DOHH2 (cell line): Measurements from ENCODE around the gene SPDYC.

Experiments used
- H3F3A ChIP-seq: fragments of 200-600 bp; sonication (generic), shearing (Covaris generic); 2 replicates; pipeline ENCODE4 v1.6.0; 2016; ENCODE audit warnings: antibody characterized with exemption, mild to moderate bottlenecking; ENCODE audit not compliant: control insufficient read depth, insufficient read depth
- H3K27ac ChIP-seq: fragments of 200-600 bp; sonication (generic); 2 replicates; pipeline ENCODE4 v1.5.1; 2014; ENCODE audit warnings: low read depth, mild to moderate bottlenecking, low read length, moderate library complexity
- H3K27me3 ChIP-seq: fragments of 200-600 bp; sonication (generic); 2 replicates; pipeline ENCODE4 v1.6.1; 2014; ENCODE audit warnings: mild to moderate bottlenecking, low read length, mixed read lengths; ENCODE audit not compliant: control insufficient read depth
- H3K36me3 ChIP-seq: fragments of 200-600 bp; sonication (generic); 2 replicates; pipeline ENCODE4 v1.6.1; 2014; ENCODE audit warnings: mild to moderate bottlenecking, low read length, moderate library complexity, mixed read lengths; ENCODE audit not compliant: control insufficient read depth
- H3K4me1 ChIP-seq: fragments of 200-600 bp; sonication (generic); 2 replicates; pipeline ENCODE4 v1.6.1; 2014; ENCODE audit warnings: mild to moderate bottlenecking, low read length, mixed read lengths; ENCODE audit not compliant: control insufficient read depth
- H3K4me2 ChIP-seq: fragments of 200-600 bp; sonication (generic); 2 replicates; pipeline ENCODE4 v1.6.0; 2014; ENCODE audit warnings: mild to moderate bottlenecking, low read length, moderate library complexity
- H3K4me3 ChIP-seq: fragments of 200-600 bp; sonication (generic); 2 replicates; pipeline ENCODE4 v1.5.1; 2014; ENCODE audit warnings: mild to moderate bottlenecking, low read length, mixed read lengths
- H3K79me2 ChIP-seq: fragments of 200-600 bp; sonication (generic); 2 replicates; pipeline ENCODE4 v1.6.1; 2014; ENCODE audit warnings: mild to moderate bottlenecking, low read length, mixed read lengths; ENCODE audit not compliant: control insufficient read depth
- H3K9me2 ChIP-seq: fragments of 200-600 bp; sonication (generic); replicated peaks from 2 replicates; pipeline ENCODE4 v1.6.1; 2014; ENCODE audit warnings: mild to moderate bottlenecking, low read length, mixed read lengths; ENCODE audit not compliant: control insufficient read depth
- H3K9me3 ChIP-seq: fragments of 200-600 bp; sonication (generic); 2 replicates; pipeline ENCODE4 v1.6.1; 2014; ENCODE audit warnings: antibody characterized with exemption, low read length, mixed read lengths; ENCODE audit not compliant: control insufficient read depth, insufficient read depth
- H4K20me1 ChIP-seq: fragments of 200-600 bp; sonication (generic); 2 replicates; pipeline ENCODE4 v1.6.0; 2014; ENCODE audit warnings: low read depth, mild to moderate bottlenecking, antibody characterized with exemption, low read length, moderate library complexity; ENCODE audit not compliant: control insufficient read depth, insufficient read depth
- EZH2phosphoT487 ChIP-seq: fragments of 200-600 bp; sonication (generic); IDR thresholded peaks from 2 replicates; pipeline ENCODE4 v1.6.1; 2017; ENCODE audit warnings: borderline replicate concordance, mild to moderate bottlenecking, antibody characterized with exemption, low read length, moderate library complexity, mixed read lengths
- TF ChIP-seq, protein P1 (sequence below): fragments of 200-600 bp; sonication (generic); IDR thresholded peaks from one replicate; pipeline ENCODE4 v1.5.1; 2014; ENCODE audit warnings: antibody characterized with exemption, mild to moderate bottlenecking, low read depth, low read length; ENCODE audit not compliant: poor library complexity, severe bottlenecking

Gene SPDYC

DNA sequence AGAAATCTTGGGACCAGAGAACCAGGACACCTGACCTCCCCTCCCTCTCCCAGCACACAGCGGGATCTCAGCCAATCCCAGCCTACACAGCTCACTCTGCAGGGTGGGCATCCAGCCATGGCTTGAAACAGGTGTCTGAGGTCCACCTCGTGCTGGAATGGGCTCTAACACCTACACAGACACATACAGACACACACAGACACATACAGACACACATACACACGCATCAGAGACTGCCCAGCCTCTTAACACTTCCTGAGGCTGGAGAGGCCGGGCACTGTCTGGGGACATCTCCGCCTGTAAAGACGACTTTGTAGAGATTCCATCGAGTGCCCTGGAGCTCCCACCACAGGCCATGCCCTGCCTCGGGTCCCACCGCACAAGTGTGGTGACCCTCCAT is 48.4 kb downstream of the SPDYC start:
- H3K27ac ChIP-seq = no peak overlapping the region
- H3K27me3 ChIP-seq = no peaks in the 10 kb centered on the region
- H3K9me2 ChIP-seq = no peaks in the 10 kb centered on the region
- H3K4me3 ChIP-seq = no peak overlapping the region
- no peak for TF ChIP-seq EZH2phosphoT487
- TF ChIP-seq, protein P1, sequence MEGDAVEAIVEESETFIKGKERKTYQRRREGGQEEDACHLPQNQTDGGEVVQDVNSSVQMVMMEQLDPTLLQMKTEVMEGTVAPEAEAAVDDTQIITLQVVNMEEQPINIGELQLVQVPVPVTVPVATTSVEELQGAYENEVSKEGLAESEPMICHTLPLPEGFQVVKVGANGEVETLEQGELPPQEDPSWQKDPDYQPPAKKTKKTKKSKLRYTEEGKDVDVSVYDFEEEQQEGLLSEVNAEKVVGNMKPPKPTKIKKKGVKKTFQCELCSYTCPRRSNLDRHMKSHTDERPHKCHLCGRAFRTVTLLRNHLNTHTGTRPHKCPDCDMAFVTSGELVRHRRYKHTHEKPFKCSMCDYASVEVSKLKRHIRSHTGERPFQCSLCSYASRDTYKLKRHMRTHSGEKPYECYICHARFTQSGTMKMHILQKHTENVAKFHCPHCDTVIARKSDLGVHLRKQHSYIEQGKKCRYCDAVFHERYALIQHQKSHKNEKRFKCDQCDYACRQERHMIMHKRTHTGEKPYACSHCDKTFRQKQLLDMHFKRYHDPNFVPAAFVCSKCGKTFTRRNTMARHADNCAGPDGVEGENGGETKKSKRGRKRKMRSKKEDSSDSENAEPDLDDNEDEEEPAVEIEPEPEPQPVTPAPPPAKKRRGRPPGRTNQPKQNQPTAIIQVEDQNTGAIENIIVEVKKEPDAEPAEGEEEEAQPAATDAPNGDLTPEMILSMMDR = no peak
- H3K9me3 ChIP-seq = no peaks in the 10 kb centered on the region
- no peaks in the 10 kb centered on the region for H3F3A ChIP-seq
- H3K79me2 ChIP-seq = no peaks in the 10 kb centered on the region
- H3K36me3 ChIP-seq = no peaks in the 10 kb centered on the region
- H4K20me1 ChIP-seq = no peaks in the 10 kb centered on the region
- H3K4me1 ChIP-seq = peaks cover 12% of the 10 kb centered on the region
- no peak overlapping the region for H3K4me2 ChIP-seq

DNA sequence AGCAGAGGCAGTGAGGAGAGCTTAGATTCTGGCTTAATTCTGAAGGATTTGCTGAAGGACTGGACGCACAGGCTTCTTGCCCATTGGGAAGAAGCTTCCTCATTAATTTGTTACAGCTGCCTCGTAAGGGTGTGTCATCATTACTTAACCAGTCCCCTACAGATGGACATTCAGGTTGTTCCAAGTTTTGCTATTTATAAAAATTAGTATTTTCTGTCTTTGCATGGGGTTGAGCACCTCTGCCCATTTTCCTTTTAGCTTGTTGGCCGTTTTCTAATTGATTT is 49.8 kb downstream of the SPDYC start:
- no peaks in the 10 kb centered on the region for H3F3A ChIP-seq

DNA sequence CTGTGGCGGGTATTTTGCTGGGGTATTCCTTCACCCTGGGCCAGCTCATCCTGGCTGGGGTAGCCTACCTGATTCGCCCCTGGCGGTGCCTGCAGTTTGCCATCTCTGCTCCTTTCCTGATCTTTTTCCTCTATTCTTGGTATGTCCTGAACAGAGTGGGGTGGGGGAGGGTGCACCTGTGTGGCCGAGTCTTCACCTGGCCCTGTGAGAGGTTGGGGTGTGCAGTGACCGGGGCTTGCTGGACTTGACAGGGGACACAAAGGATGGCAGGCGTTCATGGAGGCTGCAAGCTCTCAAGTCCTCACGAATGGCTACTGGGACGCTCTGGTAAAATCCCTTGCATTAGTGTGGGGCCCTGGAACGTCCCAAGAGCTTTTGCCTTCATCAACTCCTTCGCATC is 51.0 kb downstream of the SPDYC start:
- no peaks in the 10 kb centered on the region for H3K36me3 ChIP-seq
- no peaks in the 10 kb centered on the region for H3K9me2 ChIP-seq
- no peak overlapping the region for H3K4me2 ChIP-seq
- H3F3A ChIP-seq = no peaks in the 10 kb centered on the region
- TF ChIP-seq, protein P1 = no peak
- TF ChIP-seq EZH2phosphoT487 = no peak
- H4K20me1 ChIP-seq = no peaks in the 10 kb centered on the region
- H3K79me2 ChIP-seq = no peaks in the 10 kb centered on the region
- peaks cover 14% of the 10 kb centered on the region for H3K4me1 ChIP-seq
- no peaks in the 10 kb centered on the region for H3K9me3 ChIP-seq
- H3K27ac ChIP-seq = no peak overlapping the region
- no peak overlapping the region for H3K4me3 ChIP-seq
- H3K27me3 ChIP-seq = no peaks in the 10 kb centered on the region

More for the DNA sequence above, 49.8 kb downstream of the SPDYC start:
- Histone ChIP-seq H3K36me3 (no peaks in the 10 kb centered on the region), H4K20me1 (no peaks in the 10 kb centered on the region), H3K27ac (no peak overlapping the region), H3K4me3 (no peak overlapping the region), H3K9me3 (no peaks in the 10 kb centered on the region), H3K27me3 (no peaks in the 10 kb centered on the region), H3K9me2 (no peaks in the 10 kb centered on the region), H3K79me2 (no peaks in the 10 kb centered on the region), H3K4me2 (no peak overlapping the region), H3K4me1 (peaks cover 4% of the 10 kb centered on the region)
- TF ChIP-seq, protein P1 = no peak
- no peak for TF ChIP-seq EZH2phosphoT487
